Measurements from ENCODE around the gene WIPI1. TPM values are rescaled to one million over a fixed set of nuclear protein-coding genes. Genes with fewer than 3 reads are reported as not detected.

The WIPI1 gene
- total RNA-seq (ENCODE audit: low replicate concordance) = 39.0 and 52.2 TPM in 2 replicates
- long read RNA-seq, transcript WIPI1-202 (12 exons, 1,575 nt) = minor isoform, 20 of 127 reads
- long read RNA-seq, transcript WIPI1-201 (13 exons, 1,832 nt) = major isoform, 83 of 127 reads
- long read RNA-seq, partial matches to known transcripts = 10 of 127 reads
- long read RNA-seq, other reads (novel, unspliced or antisense) = 13 of 127 reads

- Mint-ChIP-seq H3K27me3 (peaks cover 10% of the 10 kb centered on the region), H3K9me3 (no peaks in the 10 kb centered on the region), H3K36me3 (peaks cover 4% of the 10 kb centered on the region), H3K4me1 (ENCODE audit: unreplicated experiment) (peaks cover 31% of the 10 kb centered on the region), H3K4me3 (peak within 1 kb of the TSS; percentile 98), H3K27ac (peak within 1 kb of the TSS; percentile 99)
- TF ChIP-seq CTCF (conservative IDR thresholded peaks at IDR 0.05) = no peak
- peak; percentile 74 for DNase-seq (ENCODE audit: extremely low spot score, unreplicated experiment)
These were observed at the start of gene WIPI1 for GRCh38 chr17:68457168-68457538. Gene WIPI1 (minus strand): TSS chr17:68457496. CDS start chr17:68457421, 75 bp downstream.

- Mint-ChIP-seq H3K4me1 (ENCODE audit: unreplicated experiment) (peaks cover 13% of the 10 kb centered on the region), H3K27ac (no peak overlapping the region), H3K36me3 (no peaks in the 10 kb centered on the region), H3K9me3 (no peaks in the 10 kb centered on the region), H3K27me3 (peaks cover 9% of the 10 kb centered on the region), H3K4me3 (no peak overlapping the region)
- no peak for TF ChIP-seq CTCF (conservative IDR thresholded peaks at IDR 0.05)
- DNase-seq (ENCODE audit: extremely low spot score, unreplicated experiment) = no peak
These were observed 48.7 kb upstream of the WIPI1 start for GRCh38 chr17:68505951-68506350.

GRCh38 chr17:68501074-68501473, 43.8 kb upstream of the WIPI1 start:
- no peak for DNase-seq (ENCODE audit: extremely low spot score, unreplicated experiment)
- Mint-ChIP-seq H3K27ac (no peak overlapping the region), H3K4me1 (ENCODE audit: unreplicated experiment) (no peaks in the 10 kb centered on the region), H3K9me3 (no peaks in the 10 kb centered on the region), H3K4me3 (no peak overlapping the region), H3K27me3 (peaks cover 19% of the 10 kb centered on the region), H3K36me3 (no peaks in the 10 kb centered on the region)
- no peak for TF ChIP-seq CTCF (conservative IDR thresholded peaks at IDR 0.05)

GRCh38 chr17:68499587-68499986, 42.3 kb upstream of the WIPI1 start:
- H3K4me1 Mint-ChIP-seq (ENCODE audit: unreplicated experiment) = no peaks in the 10 kb centered on the region
- H3K27me3 Mint-ChIP-seq = peaks cover 19% of the 10 kb centered on the region
- H3K27ac Mint-ChIP-seq = no peak overlapping the region
- H3K36me3 Mint-ChIP-seq = no peaks in the 10 kb centered on the region
- no peaks in the 10 kb centered on the region for H3K9me3 Mint-ChIP-seq
- no peak for DNase-seq (ENCODE audit: extremely low spot score, unreplicated experiment)
- no peak for TF ChIP-seq CTCF (conservative IDR thresholded peaks at IDR 0.05)
- H3K4me3 Mint-ChIP-seq = no peak overlapping the region

GRCh38 chr17:68498479-68499326, 41.4 kb upstream of the WIPI1 start:
- H3K36me3 Mint-ChIP-seq = no peaks in the 10 kb centered on the region
- H3K4me1 Mint-ChIP-seq (ENCODE audit: unreplicated experiment) = no peaks in the 10 kb centered on the region
- peaks cover 19% of the 10 kb centered on the region for H3K27me3 Mint-ChIP-seq
- no peak overlapping the region for H3K4me3 Mint-ChIP-seq
- no peaks in the 10 kb centered on the region for H3K9me3 Mint-ChIP-seq
- TF ChIP-seq CTCF (conservative IDR thresholded peaks at IDR 0.05) = no peak
- no peak for DNase-seq (ENCODE audit: extremely low spot score, unreplicated experiment)
- no peak overlapping the region for H3K27ac Mint-ChIP-seq

Data from type B pancreatic cell (in vitro differentiated cells).